GM12892 (cell line): Measurements from ENCODE around the gene POU2F2.

Source experiments
- POLR2A ChIP-seq: IDR thresholded peaks from 2 replicates; pipeline ENCODE4 v1.6.1; 2011; ENCODE audit warnings: low read depth, low read length, control low read depth
- POLR2AphosphoS5 ChIP-seq: IDR thresholded peaks from 2 replicates; pipeline ENCODE4 v1.6.1; 2011; ENCODE audit warnings: low read depth, low read length, control low read depth
- TAF1 ChIP-seq: IDR thresholded peaks from 2 replicates; pipeline ENCODE4 v1.6.1; 2011; ENCODE audit warnings: low read depth, mild to moderate bottlenecking, control low read depth, low read length, borderline replicate concordance

- TF ChIP-seq TAF1 (no peak), POLR2AphosphoS5 (no peak), POLR2A (no peak)
Observed at GRCh38 chr19:42083537-42083936, 48.7 kb downstream of the POU2F2 start.
